Vagina (tissue), 2 donors: ENCODE measurements around the gene PYGM.

Experiments used
- POLR2A ChIP-seq, 2 donors: fragments of 450-650 bp; IDR thresholded peaks; one replicate each; pipeline ENCODE4 v1.6.1; 2017; ENCODE audit warnings: antibody characterized with exemption in 2 of 2, mild to moderate bottlenecking in 2 of 2, moderate library complexity in 2 of 2
- POLR2AphosphoS5 ChIP-seq, 2 donors: sonication (generic); formaldehyde crosslinking; IDR thresholded peaks; one replicate each; pipeline ENCODE4 v1.9.0; 2017; ENCODE audit warnings: antibody characterized with exemption in 2 of 2, mild to moderate bottlenecking in 2 of 2, low read depth in 1 of 2; ENCODE audit not compliant: insufficient read depth in 1 of 2
- TF ChIP-seq, protein P1 (sequence below), 3 experiments: fragments of 450-650 bp in 2 of 3; fragments of 200-600 bp in 1 of 3; sonication (generic) in 1 of 3; IDR thresholded peaks; one replicate each; pipeline ENCODE4 v1.5.1; 2017 to 2019; ENCODE audit warnings: antibody characterized with exemption in 3 of 3, mild to moderate bottlenecking in 2 of 3, moderate library complexity in 2 of 3

DNA sequence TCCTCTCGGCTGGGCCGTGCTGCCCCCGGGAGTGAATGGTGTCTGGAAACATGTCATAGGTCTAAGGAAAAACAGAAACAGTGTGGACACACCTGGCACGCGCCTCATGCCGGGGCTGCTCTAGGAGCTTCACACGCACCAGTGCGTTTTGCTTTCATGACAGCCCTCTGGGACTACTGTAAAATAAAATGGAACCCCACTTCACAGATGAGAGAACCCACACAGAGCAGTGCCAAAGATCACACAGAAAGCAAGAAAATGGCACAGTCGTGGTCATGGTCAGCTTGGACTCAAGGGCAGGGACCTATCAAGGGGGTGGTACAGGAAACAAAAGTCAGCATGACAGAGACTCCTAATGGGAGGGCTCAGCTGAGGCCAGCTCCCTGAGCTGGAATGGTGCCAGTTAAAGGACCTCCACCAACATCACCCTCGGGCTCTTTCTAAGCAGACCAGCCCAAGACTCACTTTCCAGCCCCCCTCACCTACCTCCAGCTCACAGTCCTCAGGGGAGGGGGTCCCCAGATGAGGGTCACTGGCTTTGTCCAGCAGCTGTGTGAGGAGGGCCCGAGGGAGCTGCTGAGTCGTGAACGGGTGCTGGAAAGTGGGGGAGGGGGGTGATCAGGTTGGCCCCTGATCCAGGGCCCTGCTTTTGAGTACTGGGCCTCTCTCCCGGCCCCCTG is 40.0 kb upstream of the PYGM start:
- TF ChIP-seq, protein P1, sequence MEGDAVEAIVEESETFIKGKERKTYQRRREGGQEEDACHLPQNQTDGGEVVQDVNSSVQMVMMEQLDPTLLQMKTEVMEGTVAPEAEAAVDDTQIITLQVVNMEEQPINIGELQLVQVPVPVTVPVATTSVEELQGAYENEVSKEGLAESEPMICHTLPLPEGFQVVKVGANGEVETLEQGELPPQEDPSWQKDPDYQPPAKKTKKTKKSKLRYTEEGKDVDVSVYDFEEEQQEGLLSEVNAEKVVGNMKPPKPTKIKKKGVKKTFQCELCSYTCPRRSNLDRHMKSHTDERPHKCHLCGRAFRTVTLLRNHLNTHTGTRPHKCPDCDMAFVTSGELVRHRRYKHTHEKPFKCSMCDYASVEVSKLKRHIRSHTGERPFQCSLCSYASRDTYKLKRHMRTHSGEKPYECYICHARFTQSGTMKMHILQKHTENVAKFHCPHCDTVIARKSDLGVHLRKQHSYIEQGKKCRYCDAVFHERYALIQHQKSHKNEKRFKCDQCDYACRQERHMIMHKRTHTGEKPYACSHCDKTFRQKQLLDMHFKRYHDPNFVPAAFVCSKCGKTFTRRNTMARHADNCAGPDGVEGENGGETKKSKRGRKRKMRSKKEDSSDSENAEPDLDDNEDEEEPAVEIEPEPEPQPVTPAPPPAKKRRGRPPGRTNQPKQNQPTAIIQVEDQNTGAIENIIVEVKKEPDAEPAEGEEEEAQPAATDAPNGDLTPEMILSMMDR (IDR thresholded peaks at IDR 0.05), result no peak
- TF ChIP-seq POLR2A (IDR thresholded peaks at IDR 0.05) (no peak), POLR2AphosphoS5 (IDR thresholded peaks at IDR 0.05; ENCODE audit: insufficient read depth in 1 of 2, low read depth in 1 of 2) (no peak)
